Brain pericyte (primary cell): ENCODE results near the gene MLLT10.

Experiments
- DNase-seq: peaks from one replicate; pipeline ENCODE4 v3.0.0-alpha.2; 2012; ENCODE audit warnings: low read depth, low spot score

MLLT10 gene

DNA sequence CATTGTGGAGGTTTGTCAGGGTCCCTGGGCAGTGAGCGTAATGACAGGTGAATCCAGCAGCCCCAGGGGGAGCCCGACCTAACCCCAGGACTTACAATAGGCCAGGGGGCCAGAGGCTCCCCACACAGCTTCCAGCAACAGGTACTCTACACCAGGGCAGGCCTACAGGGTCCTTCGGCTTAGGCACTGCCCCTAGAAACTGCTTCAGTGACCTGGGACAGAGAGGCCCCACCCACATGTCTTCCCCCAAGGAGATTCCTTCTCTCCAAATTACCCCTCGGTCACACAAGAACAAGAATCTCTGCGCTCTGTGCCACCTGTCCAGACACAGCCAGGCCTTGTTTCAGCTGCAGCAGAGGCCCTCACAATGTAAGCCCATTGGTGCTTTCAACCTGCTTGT is 32.9 kb upstream of the MLLT10 start:
- no peak for DNase-seq

DNA sequence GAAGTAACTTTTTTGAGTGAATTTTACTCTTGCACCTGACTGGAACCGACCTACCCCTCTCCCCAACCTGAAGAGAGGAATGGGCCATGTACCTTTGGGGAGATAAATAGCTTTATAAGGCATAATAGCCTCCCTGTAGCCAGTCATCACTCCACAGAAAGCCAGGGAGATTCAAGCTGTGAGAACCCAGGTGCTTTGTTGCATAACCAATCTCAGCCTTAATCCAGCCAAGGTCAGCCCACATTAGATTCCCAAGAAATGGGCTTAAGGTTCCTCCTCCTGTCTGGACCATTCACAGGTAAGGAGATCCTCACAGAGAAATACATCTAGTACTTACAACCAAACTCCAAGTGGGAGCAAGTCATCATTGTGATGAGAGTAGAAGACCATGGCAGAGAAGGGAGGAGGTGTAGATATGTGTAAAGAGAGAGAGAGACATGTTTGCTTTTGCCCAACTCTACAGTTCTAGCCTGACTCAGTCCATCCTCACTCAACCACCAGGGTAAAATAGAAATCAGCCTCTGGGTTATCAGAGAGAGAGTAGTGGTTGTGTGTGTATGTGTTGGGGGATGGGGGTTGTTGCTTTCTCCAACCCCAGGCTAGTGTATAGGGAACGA is 32.2 kb upstream of the MLLT10 start:
- no peak for DNase-seq

DNA sequence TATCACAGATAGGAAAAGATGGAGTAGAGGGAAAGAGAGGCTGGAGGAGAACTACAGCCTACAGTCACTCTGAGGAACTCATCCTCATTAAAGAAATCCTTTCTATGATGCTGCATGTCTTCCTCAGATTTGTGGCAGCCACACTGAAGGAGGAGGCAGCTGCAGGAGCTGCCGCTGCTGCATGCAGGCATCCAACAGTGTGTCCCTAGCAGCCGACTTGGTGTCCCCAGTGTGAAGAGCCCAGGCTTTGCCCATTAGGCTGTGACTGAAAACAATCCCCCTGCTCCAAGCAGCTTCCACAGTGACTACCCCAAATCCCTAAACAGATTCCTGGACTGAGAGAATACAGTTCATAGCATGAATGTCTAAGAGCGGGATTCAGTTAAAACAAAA is 31.7 kb upstream of the MLLT10 start:
- no peak for DNase-seq

DNA sequence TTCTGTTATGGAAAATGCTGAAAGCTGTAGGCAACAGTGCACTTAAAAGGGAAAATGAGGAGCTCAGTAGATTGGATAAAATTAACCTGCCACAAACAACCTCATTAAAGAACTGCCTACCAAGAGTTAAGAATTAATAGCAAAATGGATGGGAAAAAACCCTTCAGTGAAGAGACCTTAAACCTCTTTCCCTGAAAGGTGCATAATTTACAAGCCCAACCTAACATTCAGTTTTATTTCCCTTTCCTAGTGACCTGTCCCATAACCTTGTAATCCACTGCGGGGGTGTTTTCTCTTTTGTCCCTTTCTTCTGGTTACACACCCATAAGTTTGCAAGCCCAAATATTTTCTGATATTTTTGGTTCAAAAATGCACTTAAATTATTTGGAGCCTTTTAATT is 30.5 kb upstream of the MLLT10 start:
- DNase-seq, result no peak

DNA sequence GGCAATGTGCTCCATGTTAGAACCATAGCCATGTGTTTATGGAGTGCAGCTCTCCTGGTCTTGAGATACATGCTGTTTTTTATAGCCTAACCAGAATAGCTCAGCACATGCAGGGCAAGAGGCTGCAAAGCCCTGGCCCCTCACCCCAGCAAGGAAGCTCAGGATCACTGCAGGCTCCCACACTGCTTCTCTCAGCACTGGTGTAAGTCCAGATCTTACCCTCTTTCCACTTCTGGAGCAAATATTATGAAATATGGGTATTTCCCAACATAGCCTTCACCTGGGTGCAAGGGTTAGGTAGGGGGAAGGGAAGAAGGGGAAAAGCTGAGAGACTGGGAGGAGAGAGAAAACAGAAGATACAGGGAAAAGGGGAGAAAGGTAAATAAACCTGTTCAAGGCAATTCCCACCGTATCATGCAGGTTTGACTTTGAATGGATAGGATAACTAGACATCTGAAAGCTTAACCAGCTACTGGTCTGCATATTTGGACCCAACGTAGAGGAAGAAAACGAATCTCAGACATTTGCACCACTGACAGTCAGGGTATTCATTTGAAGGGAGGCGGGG is 28.2 kb upstream of the MLLT10 start:
- DNase-seq, result no peak

DNA sequence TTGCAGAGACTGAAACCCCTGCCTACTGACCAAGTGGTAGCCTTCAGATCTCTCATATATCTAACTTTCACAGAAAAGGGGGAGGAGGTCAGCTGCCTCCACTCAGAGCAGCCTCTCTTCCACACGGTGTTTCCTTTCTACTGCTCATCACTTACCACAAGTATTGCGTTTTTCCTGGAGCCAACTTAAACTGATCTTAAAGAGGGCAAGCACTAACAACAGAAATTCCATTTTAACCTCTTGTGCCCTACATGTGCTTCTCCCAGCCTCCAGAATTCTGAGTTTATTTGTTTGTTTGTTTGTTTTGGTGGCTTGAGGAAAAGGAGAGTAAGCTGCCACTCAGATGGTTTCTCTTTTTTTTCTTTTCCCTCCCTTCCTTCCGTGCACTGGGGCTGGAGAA is 27.7 kb upstream of the MLLT10 start:
- DNase-seq, result no peak

DNA sequence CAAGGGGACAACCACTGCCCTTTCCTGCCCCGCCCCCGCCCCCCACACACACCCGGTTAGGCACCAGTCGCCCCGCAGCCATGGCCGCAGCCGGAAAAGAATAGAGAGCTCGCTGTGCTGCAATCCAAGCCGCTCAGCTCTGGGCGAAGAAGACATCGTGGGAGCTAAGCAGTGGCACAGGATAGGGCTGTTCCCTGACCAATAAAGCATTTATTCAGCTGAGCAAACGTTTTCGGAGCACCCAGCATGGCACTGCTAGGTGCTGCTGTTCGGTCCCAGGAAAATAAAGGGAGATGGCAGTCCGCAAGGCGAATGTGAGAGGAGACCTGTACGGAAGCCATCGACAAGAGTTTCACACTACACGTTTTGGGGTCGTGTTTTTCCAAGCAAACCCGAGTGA is 26.9 kb upstream of the MLLT10 start:
- no peak for DNase-seq

DNA sequence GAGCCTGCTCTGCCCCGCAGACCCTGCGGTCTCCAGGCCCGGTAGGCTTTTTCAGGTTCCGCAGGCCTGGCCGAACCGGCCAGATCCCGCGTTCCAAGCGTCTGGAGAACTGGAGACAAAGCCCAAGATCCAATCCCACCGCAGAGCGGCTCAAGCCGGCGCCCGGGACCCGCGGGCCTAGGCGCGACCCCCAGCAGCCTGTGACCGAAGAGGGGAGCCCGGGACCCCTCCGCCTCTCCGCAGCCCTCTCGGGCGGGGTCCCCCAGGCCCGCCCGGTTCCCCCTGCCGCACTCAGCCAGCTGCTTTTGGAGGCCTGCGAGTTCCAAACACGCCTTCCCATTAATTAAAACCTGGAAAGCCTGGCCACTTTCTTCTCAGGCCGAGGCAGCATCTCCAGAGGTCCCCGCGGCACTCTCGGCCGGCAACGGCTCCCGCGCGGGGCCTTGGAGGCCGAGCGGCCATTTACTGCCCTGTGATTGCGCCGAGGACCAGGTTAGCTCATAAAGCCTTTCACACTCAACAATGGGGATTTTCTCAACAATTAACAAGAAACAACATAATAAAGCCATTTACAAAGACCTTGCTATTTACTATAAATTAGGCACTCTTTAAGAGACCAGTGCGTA is 25.2 kb upstream of the MLLT10 start:
- DNase-seq, result no peak

DNA sequence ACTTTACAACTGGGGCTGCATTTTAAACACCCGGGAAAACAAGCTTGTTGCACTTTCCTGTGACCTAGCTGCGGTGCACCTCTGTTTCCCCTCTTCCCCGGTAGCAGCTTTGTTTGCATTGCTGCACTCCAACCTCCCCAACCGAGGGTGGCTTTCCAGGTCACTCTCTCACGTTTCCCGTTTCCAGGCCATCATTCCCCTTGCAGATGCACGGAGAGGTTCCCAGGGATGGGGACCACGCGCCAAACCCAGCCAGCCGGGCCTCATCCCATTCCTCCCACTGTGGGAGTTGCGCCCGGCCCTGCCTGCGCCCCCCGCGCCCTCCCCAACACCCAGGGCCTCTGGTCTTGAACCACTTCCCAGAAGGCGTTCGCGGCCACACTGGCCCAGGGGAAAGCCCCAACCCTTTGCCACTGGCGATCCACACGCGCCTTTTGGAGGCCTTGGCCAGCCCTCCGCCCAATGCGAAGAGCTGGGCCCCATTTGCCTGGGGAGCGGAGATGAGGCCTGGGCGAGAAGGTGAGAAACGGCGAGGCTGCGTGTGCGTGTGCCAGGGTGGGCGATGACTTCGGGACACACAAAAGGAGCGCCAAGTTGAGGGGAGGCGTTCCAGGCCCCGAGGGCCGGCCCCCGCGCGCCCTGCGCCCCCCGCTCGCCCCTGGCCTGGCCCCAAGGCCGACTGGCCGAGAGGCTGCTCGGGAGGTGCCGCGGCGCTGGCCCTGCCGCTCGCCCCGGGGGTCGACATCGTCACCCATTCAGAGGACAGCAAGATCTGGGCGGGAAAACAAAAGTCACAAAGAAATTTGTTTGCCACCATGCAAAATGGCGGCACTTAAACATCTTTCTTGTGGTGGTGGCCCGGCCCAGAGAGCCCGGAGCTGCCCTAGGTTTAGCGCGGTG is 24.4 kb upstream of the MLLT10 start:
- no peak for DNase-seq

DNA sequence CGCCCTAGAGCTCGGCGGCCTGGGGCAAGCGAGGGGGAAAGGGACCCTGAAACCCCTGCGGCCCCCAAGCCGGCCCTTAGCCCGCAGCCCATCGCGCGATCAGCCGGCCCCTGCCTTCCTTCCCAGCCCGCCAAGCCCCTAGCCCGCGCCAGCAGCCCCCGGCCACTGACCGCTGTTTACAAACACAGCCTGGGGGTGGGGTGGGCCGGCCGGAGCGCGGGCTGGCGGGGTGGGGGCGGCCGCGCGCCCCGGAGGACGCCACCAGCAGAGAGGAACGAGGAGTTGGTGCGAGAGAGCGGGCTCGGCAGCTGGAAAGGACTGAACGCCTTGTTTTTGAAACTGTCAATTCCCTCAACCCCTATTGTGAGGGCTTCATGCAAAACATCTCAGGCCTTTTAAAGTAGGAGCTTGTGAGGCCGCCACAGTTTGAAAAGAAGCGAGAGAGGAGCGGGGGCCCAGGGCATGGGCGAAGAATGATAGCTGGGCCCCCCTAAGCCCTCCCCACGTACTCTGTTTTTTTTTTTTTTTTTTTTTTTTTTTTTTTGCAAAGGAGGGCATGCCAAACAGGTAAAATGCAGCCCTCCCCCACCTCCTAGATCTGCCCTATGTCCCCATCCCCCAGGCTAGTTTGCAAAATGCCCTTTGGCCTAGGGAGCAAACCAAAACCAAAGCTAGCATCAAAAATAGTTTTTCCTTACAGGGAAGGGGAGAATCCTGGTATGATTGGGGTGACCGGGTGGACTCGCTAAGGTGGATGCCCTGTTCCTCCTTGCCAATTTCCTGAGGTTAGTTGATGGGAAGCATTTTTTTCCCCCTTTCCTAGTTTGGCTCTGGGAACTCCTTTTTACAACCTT is 23.6 kb upstream of the MLLT10 start:
- DNase-seq, result no peak

DNA sequence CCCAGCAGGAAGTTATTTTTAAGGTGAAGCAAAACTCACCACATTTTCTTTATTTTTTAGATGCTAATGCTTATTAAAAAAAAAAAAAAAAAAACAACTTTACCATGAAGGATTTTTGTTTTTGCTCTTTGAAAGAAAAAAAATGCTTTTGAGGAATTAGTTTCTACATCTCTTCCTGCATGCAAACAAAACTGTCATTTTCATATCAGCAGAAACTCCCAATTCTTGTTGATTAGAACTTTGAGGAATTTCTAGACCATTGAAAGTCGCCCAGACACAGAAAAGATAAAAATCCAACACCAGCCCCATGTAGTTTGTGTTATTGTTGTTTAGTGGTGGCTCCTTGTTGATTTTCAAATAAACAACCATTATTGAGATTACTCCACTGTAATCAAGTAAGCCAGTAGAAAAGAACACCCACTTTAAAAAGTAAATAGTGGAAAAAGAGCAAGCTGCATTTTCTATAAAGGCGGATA is 22.9 kb upstream of the MLLT10 start:
- no peak for DNase-seq

DNA sequence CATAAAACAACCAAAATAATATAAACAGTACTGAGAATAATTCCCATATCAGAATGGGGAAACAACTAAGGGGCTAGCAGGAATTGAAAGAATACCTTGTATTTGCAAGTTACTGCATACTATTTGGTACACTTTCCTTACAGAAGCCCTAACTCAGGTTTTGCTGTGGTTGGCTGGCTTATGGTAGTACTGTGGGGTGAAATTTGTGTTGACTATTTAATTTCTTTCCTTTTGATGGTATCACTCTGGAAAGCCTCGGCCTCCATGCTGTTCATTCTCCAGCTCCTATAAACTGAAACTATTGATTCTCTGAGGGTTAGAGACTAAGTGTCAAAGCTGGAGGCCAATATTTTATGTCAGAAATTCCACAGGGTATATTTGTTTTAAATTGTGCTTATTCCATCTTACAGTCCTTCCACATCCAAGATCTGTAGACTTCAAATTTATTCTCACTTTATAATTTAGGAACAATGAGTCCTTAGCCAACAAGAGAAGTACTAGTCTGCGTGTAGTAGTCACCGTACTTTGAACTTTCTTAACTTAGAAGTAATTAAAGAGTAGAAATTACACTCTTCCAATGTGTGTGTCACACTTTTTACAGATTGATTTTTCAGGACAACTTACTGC is 22.0 kb upstream of the MLLT10 start:
- no peak for DNase-seq

DNA sequence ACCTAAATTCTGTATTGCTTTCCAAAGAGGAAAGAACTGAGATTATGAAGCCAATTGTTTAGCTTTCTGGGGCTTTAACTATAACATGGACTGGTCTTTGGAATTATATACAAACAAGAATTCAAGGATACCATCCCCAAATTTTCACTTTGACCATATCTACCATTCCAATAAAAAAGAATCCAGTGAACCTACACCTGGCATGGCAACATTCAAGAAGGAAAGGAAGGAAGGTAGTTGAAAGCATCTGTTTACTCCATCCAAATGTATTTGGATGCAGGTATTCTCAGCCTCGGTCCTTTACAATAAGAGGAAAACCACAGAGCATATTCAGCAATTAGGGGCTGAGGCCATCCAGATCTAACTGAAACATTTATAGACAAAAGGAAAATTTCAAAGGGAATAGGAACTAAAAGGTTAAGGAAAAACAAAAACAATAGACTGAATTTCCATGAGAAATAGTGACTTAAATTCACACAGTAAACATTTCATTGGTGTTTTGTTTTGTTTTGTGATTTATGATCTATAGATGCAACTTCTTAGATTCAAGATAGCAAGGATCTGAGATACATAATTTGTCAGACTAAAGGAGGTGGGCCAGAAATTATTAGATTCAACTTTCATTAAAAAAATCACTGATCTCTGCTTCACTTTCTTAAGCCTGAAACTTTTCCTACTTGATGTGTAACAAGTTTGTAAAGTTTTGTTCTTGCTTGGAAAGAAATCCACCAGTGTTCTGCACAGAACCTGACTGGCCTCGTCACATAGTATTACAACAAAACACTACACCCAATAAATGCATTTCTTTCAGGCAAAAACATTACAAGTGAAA is 21.2 kb upstream of the MLLT10 start:
- DNase-seq, result no peak

DNA sequence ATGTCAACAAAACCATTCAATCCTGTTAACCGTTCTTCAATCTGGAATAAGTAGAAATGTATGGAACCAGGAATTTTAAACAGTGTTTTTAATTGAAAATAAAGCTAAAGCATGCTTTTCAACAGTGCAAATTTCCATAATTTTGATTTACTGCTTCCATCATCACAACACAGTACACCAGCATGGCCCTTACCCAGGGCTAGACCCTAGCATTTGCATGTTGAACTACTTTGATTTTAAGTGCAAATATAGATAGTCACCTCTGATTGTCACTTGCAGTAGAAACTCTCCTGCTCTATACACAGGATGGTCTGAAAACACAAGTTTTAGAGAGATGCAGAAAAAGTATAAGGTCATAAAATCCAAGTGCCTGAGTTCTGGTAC is 20.6 kb upstream of the MLLT10 start:
- no peak for DNase-seq

DNA sequence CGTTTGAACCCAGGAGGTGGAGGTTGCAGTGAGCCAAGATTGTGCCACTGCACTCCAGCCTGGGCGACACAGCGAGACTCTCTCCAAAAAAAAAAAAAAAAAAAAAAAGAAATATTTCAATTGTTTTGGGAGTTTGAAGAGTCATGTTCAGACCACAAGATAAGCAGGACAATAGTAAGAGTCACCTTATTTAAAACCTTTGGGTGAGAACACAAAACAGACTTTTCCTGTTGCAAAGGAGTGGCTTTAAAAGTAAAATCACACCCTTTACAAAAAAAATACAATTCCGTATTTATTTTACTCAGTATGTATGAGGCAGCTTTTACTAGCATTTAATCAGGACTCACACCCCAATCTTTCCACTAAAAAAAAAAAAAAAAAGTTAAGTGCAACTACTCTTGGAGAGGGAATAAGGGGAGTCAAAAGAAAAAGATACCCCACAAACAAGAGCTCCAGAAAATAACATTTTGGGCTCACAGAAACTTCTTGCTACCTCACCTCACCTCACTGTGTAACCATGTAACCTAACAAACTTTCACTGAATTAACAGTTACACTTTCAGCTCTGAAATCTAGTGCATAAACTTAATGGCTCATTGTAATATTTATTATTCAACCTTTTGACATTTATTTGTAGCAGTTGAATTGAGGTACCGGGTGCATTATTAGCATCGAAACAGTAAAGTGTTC is 19.8 kb upstream of the MLLT10 start:
- no peak for DNase-seq

DNA sequence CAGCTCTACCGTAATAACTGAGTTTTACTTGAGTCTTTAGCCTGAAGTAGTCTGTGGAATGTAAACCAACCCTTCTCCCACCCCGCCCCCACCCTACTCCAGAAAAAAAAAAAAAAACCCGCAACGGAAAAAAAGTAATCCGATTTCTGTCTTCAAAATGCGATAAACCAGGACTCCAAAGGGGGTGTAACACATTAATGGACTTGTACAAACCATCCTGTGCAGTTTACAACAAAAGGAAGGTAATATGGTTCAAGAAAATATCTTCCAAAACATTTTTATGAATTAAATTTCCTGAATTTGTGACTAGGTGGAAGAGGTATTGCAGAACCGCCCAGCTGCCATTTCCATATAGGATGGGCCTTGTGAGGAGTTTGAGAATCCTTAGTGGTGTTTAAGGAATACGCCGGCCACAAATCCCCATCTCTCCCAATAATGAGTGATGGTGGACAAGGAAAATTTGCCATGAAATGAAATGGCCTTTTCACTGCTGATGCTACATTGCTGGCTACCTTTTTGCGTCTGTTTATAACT is 19.1 kb upstream of the MLLT10 start:
- no peak for DNase-seq

DNA sequence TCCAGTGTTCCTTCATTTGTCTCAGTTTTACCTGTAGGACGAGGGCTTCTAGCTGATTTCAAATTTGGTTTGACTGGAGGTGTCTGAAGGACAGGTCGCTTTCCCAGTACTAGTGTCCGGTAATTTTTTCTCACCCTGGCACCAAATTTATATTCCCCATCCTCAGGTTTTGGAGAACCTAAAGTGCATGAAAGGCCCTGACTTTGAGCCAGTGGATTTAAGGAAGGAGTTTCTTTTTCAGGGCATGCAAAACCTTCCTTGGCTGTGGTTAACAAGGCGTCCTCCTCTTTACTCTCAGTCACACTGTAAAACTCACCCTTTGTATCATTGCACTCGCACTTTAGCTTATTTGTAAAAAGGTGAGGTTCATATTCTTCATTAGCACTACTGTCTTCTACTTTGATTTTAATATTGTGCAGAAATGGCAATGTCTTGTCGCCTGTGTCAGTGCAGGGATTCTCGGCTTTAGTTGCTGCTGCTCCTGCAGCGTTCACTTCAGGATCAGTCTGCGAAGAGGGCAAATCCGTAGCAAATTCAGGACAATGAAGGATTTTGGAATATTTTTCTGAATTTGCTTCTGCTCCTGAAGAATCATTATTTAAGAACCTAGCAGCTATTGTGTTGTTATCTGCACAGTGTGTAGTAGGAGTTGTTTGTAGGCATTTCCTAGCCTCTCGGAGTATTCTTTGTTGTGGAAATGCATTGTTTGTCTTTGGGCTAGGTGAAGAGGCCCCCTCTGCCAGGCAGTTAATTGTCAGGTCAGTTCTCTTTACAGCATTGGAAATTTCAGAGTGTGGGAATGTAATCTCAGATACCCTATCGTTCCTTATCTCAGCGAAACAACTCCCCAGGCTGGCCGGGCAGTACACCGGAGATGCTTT is 18.4 kb upstream of the MLLT10 start:
- DNase-seq, result no peak
